HG03045 (cell line): ENCODE results near the gene LZTS2.

Source experiments
- ATAC-seq: cut with Tn5 transposase; IDR thresholded peaks from one replicate; pipeline ENCODE4 v1.9.1; 2021; ENCODE audit warnings: mild to moderate bottlenecking, moderate library complexity; ENCODE audit not compliant: unreplicated experiment

LZTS2 gene

DNA sequence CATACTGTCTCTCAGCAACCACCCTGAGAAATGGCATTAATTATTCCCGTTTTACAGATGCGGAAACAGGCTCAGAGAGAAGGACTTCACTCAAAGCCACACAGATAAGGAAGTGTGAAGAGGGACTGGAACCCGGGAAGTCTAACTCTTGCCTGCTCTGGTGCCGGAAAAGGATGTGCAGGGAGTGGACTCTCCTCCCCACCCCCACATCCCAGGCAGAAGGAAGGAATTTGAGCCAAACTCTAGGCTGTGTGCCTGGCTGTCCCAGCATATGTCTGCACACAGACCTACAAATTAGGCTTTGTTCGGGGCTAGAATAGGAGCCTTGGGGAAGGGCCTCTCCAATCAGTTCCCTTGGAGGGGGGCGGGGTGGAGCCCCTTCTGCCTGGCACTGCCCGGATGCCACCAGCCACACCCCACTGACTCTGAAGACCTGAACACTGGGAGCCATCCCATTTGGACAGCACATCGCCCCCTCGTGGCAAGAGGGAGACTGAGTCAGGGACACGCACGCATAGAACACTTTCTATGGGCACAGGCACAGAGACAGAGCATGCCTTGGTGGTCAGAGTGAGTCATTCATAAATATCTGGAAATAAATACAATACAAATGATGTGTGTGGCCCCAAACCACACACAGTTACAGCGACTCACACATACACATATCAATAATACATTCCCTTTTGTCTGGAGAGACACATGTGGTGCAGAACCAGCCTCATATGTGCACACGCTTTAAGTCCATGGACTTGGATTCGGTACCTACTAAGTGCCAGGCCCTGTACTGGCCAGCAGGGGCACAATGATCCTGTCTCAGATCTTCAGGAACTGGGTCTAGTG, 13.1 kb downstream of the LZTS2 start:
- no peak for ATAC-seq

- no peak for ATAC-seq
Measured at GRCh38 chr10:101013365-101013825, 13.8 kb downstream of the LZTS2 start.

- ATAC-seq = no peak
Measured at GRCh38 chr10:101014230-101014884, 14.7 kb downstream of the LZTS2 start.

- no peak for ATAC-seq
Measured at GRCh38 chr10:101014966-101015581, 15.5 kb downstream of the LZTS2 start.

- ATAC-seq = no peak
Measured at GRCh38 chr10:101015582-101015973, 16.0 kb downstream of the LZTS2 start.

- no peak for ATAC-seq
Measured at GRCh38 chr10:101016814-101017213, 17.2 kb downstream of the LZTS2 start.

- ATAC-seq = no peak
Measured at GRCh38 chr10:101018118-101018599, 18.6 kb downstream of the LZTS2 start.

DNA sequence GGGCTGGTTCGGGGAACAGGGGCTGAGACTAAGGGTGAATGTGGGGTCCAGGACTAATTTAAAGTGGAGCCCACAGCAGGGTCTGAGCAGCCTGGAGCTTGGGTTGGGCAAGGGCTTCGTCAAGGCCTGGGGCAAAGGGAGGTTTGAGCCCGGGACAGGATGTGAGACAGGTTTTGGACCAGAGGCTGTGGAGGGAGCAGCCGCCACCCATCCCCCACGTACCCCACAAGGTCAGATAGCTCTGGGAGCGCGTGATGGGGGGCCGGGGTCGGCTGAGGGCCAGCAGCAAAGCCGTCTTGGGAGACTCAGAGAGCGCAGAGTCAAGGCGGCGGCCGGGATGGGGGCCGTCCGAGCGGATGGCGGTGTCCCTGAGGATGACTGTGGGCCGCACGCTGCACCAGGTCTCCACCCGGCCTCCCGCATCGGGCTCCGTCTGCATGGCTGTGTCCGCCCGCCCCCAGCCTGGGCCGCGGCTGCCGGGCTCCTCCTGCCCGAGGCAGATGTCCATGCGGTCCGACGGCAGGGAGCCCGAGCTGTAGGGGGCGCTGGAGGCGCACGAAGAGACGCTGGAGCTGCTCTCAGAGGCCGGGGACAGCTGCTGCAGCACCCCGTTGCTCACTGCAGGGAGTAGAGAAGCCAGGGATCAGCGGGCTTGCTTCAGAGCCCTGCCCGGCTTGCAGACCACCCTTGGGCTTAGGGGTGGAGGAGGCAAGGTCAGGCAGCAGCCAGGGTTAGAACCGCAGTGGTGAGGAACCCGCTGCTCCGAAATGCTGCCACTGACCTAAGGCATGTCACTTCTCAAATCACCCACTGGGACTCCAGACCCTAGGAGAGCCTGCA, 19.2 kb downstream of the LZTS2 start:
- no peak for ATAC-seq

GRCh38 chr10:101019440-101019703, 19.8 kb downstream of the LZTS2 start:
- no peak for ATAC-seq

DNA sequence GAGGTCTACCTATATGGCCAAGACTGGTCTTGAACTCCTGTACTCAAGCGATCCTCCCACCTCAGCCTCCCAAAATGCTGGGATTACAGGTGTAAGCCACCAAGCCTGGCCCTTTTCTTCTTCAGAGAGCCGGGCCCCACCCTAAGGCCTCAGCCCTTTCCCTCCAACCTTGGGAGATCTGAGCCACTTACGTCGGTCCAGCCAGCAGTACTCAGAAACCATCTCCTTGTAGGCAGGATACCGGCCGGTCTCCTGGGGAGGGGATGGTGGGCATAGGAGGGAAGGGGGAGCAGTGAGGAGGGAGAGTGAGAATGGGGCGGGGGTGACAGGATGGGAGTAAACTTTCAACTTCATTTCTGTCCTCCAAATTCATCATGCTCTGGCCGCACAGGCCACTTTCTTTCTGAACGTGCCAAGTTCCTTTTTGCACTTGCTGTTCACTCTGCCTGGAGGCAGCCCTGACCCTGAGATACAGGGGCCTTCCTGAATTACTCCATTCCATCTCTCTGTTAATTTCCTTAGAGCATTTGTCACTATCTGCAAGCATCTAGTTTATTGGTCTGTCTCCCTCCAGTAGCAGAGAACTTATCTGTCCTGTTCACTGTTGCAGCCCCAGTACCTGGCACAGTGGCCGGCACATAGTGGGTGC, 20.9 kb downstream of the LZTS2 start:
- ATAC-seq = no peak

- ATAC-seq = no peak
Measured at GRCh38 chr10:101021239-101021638, 21.6 kb downstream of the LZTS2 start.

GRCh38 chr10:101021692-101022251, 22.2 kb downstream of the LZTS2 start:
- no peak for ATAC-seq

DNA sequence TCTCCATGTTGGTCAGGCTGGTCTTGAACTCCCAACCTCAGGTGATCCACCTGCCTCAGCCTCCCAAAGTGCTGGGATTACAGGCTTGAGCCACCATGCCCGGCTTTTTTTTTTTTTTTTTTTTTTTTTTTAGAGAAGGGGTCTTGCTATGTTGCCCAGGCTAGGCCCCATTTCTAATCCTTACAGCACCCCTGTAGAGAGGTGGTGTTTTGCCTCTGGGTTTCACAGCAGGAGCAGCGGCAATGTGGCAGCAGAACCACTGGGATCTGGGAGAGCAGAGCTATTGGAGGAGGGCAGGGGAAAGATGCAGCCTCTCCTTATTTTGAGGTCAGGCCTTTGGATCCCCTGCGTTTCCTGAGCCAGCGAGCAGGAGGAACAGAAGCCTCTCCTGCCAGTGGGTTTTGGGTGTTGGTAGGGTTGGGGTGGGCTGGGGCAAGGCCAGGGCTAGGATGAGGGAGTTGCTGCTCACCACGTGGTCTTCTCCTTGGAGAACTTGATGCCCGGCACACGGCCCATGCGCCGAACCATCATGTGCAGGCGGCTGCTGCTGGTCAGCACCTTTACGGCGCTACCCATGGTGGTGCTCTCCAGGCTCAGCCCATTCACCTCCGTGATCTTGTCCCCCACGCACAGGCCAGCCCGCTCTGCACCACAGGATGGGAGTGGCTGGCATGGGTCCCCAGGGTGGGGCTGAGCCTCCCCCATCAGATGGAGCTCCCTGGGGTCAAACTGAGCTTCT, 23.5 kb downstream of the LZTS2 start:
- no peak for ATAC-seq

DNA sequence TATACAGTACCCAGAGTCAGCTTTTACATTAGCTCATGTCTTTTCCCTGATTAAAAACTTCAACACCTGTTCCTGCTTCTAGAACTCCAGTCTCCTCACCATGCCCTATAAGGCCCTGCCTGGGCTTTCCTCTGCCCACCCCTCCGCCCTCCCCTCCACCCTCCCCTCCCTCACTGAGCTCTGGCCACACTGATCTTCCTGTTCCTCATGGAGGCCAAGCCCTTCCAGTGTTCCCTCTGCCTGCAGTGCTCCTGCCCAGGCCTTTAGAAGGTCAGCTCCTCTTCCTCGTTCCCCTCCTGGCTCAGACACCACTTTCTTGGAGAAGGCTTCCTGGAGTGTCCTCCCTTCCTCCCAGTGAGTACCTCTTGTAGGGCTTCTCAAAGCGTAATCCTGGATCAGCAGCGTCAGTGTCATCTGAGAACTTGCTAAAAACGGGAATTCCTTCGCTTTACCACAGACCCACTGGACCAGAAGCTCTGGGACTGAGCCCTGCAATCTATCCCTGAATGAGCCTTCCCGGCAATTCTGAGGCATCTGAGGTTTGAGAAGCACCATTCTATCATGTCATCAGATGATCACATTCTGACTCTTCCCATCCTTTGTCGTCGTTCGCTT, 27.6 kb downstream of the LZTS2 start:
- ATAC-seq = no peak

DNA sequence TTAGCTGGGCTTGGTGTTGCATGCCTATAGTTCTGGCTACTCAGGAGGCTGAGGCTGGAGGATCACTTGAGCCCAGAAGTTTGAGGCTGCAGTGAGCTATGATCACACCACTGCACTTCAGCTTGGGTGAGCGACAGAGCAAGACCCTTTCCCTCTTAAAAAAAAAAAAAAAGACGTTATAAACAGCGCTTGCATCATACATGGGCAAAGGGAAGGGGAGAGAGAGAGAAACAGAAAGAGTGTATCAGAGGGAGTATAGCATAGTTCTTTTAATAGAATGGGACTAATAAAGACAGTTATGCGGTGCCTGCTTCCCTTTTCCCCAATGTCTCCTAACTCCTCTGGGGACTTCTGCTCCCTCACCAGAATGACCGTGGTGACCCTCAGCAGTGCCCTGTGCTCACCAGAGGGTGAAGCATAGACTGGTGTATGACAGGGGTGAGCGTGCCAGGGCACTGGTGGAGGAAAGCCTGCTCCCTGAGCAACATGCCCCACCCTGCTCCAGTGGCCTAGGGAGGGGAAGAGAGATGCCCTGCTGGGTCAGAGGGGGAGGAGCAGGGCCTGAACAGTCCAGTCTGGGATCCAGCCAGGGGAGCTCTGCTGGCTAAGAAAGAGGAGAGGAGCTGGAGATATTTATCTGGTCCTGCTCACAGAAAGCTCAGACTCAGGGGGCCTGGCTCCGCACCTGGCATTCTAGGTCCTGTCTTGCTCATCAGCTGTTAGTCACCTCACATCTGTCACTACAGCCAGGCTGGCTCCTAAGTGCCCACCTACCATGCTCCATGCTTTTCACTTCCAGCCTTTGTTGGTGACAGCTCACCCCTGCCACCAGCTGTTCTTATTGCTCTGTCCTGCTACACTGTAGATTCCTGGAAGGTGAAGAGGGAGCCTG, 29.1 kb downstream of the LZTS2 start:
- ATAC-seq = no peak

DNA sequence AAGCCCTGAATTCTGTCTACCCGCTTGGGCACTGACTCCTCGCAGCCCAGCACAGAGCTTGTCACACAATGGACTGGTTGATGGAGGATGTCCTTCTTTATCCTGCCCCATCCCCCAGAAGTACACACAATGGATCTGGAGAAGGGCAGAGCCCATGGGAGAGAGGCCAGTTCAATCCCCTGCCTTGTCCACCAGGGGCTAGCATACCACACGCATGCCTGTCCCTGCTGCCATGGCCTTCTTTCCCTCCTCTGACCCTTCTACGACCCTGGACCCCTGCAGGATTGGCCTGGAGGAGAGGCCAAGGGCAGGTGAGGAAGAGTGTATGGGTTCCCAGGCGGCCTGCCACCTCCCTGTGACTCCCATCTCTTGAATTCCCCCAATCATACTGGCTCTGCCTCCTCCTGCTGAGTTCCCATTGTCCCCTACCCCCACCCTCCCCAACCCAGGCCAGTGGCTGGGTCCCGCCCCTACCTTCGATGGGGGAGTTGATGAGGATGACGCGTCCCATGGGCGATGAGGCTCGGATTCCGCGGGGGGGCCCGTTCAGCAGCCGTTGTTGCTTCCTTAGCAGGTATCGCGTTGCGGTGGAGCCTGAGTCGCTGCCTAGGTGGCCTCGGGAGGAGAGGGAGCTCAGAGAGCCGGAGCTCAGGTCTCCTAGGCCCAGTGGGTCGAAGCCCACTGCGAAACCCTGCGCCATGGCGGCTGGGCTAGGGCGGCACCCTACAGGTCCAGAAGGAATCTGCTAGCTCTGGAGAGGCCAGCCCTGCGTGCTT, 30.1 kb downstream of the LZTS2 start:
- ATAC-seq = no peak

DNA sequence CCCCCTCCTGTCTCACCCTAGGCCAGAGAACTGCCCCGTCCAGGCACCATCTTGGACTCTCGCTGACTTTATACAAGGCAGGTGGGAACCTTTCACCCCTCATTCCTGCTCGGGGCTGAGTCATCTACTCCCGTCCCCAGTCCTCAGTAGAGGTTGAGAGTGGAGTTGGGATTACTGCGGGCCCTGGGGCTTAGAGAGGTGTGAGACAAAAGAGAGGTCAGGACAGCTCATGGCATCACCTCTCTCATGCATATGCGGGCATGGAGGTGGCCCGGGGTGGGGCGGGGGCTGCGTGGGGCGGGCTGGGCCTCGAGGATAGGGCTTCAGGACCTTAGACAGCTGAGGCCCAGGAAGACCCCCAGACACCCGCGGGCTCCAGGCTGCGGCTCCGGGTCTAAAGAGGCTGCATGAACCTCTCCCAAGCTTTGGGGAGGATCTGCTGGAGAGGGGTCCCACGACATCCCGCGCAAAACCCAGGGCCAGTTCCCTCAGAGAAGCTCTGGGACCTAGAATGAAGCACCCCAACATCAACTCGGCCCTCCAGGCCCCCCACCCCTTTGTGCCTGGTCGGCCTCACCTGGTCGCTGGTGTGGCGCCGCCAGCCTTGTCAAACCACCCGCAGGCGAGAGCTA, 31.0 kb downstream of the LZTS2 start:
- ATAC-seq = no peak
